ENCODE measurements around the gene TPPP3. TPM values are rescaled to one million over a fixed set of nuclear protein-coding genes. Genes with fewer than 3 reads are reported as not detected.

Gene TPPP3
- total RNA-seq, 1 donor from 2014 or later, result 4.7 TPM

- Mint-ChIP-seq H3K27ac (ENCODE audit: unreplicated experiment) (no peak overlapping the region), H3K4me1 (peaks cover 25% of the 10 kb centered on the region), H3K4me3 (peak overlapping the region; percentile 59), H3K9me3 (no peaks in the 10 kb centered on the region), H3K36me3 (ENCODE audit: low read depth) (no peaks in the 10 kb centered on the region), H3K27me3 (ENCODE audit: low read depth) (peaks cover 43% of the 10 kb centered on the region)
- TF ChIP-seq CTCF (conservative IDR thresholded peaks at IDR 0.05), result no peak
- DNase-seq (ENCODE audit: low read depth, low spot score), result no peak
These were observed 2.4 kb downstream of the TPPP3 start for GRCh38 chr16:67390816-67391423.

GRCh38 chr16:67389911-67390815 is 3.1 kb downstream of the TPPP3 start:
- H3K27me3 Mint-ChIP-seq (ENCODE audit: low read depth), result peaks cover 38% of the 10 kb centered on the region
- no peaks in the 10 kb centered on the region for H3K9me3 Mint-ChIP-seq
- H3K4me1 Mint-ChIP-seq, result peaks cover 18% of the 10 kb centered on the region
- H3K36me3 Mint-ChIP-seq (ENCODE audit: low read depth), result no peaks in the 10 kb centered on the region
- peak overlapping the region; percentile 65 for H3K4me3 Mint-ChIP-seq
- DNase-seq (ENCODE audit: low read depth, low spot score), result no peak
- H3K27ac Mint-ChIP-seq (ENCODE audit: unreplicated experiment), result peak overlapping the region; percentile 78
- no peak for TF ChIP-seq CTCF (conservative IDR thresholded peaks at IDR 0.05)

GRCh38 chr16:67388591-67388990 is 4.7 kb downstream of the TPPP3 start:
- Mint-ChIP-seq H3K4me1 (peaks cover 14% of the 10 kb centered on the region), H3K36me3 (ENCODE audit: low read depth) (no peaks in the 10 kb centered on the region), H3K27ac (ENCODE audit: unreplicated experiment) (no peak overlapping the region), H3K4me3 (peak overlapping the region; percentile 55), H3K9me3 (no peaks in the 10 kb centered on the region), H3K27me3 (ENCODE audit: low read depth) (peaks cover 27% of the 10 kb centered on the region)
- no peak for TF ChIP-seq CTCF (conservative IDR thresholded peaks at IDR 0.05)
- no peak for DNase-seq (ENCODE audit: low read depth, low spot score)

- peaks cover 14% of the 10 kb centered on the region for H3K4me1 Mint-ChIP-seq
- H3K27me3 Mint-ChIP-seq (ENCODE audit: low read depth), result peaks cover 23% of the 10 kb centered on the region
- no peak for TF ChIP-seq CTCF (conservative IDR thresholded peaks at IDR 0.05)
- no peak overlapping the region for H3K27ac Mint-ChIP-seq (ENCODE audit: unreplicated experiment)
- H3K9me3 Mint-ChIP-seq, result no peaks in the 10 kb centered on the region
- no peak for DNase-seq (ENCODE audit: low read depth, low spot score)
- no peak overlapping the region for H3K4me3 Mint-ChIP-seq
- H3K36me3 Mint-ChIP-seq (ENCODE audit: low read depth), result no peaks in the 10 kb centered on the region
These were observed 5.1 kb downstream of the TPPP3 start for GRCh38 chr16:67388191-67388590.

GRCh38 chr16:67387479-67388079 is 5.7 kb downstream of the TPPP3 start:
- peaks cover 19% of the 10 kb centered on the region for H3K27me3 Mint-ChIP-seq (ENCODE audit: low read depth)
- DNase-seq (ENCODE audit: low read depth, low spot score), result no peak
- H3K4me1 Mint-ChIP-seq, result peaks cover 13% of the 10 kb centered on the region
- H3K36me3 Mint-ChIP-seq (ENCODE audit: low read depth), result no peaks in the 10 kb centered on the region
- no peak for TF ChIP-seq CTCF (conservative IDR thresholded peaks at IDR 0.05)
- no peaks in the 10 kb centered on the region for H3K9me3 Mint-ChIP-seq
- H3K27ac Mint-ChIP-seq (ENCODE audit: unreplicated experiment), result peak overlapping the region; percentile 46
- H3K4me3 Mint-ChIP-seq, result no peak overlapping the region
